GM13976 (cell line): ENCODE data around the gene CD276.

Experiments
- DNase-seq: peaks from one replicate; pipeline ENCODE4 v3.0.0; 2012; ENCODE audit warnings: low spot score
- in situ Hi-C: fragments of 300-500 bp; cut with MboI; formaldehyde crosslinking; loops from one replicate; pipeline ENCODE4 v1.12.0; 2022; ENCODE audit warnings: low sequenced_read_pairs, mixed read lengths, inconsistent platforms; ENCODE audit not compliant: unreplicated experiment
- TF ChIP-seq, protein P1 (sequence below): IDR thresholded peaks from 2 replicates; pipeline ENCODE4 v1.5.1; 2012; ENCODE audit warnings: borderline replicate concordance, mild to moderate bottlenecking; ENCODE audit not compliant: insufficient read depth; ENCODE audit errors: extremely low read depth, missing control alignments, control extremely low read depth

CD276 gene

DNA sequence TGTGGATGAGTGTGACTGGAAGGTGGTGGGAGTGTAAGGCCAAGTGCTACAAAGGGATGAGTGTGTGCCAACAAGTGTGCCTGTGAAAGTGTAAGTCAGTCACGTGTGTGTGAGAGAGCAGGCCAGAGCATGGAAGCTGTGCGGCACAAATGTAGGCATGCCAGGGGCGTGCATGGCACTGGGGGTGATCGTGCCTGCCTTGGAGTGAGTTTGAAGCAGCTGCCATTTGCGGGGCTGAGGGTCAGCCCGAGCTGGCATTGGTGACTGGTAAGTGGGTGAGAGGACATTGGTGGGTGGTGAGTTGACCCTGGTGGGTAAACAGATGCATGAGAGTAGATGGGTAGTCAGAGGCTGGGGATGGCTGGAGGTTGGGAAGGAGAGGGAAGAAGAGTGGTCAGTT, 24.5 kb downstream of the CD276 start:
- no peak for DNase-seq
- TF ChIP-seq, protein P1, sequence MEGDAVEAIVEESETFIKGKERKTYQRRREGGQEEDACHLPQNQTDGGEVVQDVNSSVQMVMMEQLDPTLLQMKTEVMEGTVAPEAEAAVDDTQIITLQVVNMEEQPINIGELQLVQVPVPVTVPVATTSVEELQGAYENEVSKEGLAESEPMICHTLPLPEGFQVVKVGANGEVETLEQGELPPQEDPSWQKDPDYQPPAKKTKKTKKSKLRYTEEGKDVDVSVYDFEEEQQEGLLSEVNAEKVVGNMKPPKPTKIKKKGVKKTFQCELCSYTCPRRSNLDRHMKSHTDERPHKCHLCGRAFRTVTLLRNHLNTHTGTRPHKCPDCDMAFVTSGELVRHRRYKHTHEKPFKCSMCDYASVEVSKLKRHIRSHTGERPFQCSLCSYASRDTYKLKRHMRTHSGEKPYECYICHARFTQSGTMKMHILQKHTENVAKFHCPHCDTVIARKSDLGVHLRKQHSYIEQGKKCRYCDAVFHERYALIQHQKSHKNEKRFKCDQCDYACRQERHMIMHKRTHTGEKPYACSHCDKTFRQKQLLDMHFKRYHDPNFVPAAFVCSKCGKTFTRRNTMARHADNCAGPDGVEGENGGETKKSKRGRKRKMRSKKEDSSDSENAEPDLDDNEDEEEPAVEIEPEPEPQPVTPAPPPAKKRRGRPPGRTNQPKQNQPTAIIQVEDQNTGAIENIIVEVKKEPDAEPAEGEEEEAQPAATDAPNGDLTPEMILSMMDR = no peak
- in situ Hi-C loops = no loop called here

DNA sequence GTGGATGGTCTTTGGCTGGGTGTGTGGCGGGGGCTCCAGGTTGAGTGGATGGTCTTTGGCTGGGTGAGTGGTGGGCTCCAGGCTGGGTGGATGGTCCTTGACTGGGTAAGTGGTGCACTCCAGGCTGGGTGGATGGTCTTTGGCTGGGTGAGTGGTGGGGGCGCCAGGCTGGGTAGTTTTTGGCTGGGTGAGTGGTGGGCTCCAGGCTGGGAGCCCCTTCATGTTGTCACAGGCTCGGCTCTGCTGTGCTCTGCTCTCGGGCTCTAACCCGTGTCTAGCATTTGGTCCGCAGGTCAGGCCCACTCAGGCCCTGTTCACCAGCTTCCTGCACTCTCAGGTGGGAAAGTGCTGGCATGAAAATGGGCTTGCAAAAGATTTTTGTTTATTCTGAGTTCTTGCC, 25.1 kb downstream of the CD276 start:
- in situ Hi-C loops = no loop called here
- TF ChIP-seq, protein P1 = no peak
- no peak for DNase-seq

DNA sequence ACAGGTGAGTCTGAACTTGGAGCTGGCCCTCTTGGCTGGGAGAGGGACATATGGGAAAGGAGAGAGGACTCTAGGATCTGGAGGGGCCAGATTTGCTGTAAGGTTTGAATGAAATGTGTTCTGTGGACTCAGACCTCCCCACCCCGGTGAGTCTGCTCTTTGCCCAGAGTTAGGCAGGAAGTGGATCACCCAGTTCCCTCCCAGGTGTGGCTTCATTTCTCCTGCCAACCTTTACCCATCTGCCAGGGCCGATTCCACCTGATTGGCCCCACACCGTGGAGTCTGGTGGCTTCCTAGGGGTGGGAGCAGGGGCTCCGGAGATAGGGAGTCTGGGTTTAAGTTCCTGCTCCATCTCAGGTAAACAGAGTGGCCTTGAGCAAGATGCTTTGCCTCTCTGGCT, 25.5 kb downstream of the CD276 start:
- in situ Hi-C loops = no loop called here
- DNase-seq = no peak

DNA sequence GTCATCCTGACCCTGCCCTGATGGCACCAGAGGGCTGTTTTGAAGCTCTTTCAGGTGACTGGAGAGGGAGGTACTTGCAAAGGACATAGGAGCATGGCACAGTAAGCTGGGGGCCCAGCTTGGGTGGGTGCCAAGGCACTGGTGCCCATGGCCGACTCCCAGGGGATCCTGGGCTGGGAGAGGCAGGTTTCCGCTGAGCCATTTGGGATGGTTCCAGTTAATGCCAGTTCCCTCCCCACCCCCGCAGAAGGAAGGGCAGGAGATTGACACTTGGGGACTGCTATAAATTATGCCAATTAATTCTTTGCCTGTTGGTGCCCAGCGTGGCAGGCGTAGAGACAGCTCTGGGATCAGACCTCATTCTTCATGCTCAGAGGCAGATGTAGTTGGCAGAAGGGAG, 26.1 kb downstream of the CD276 start:
- no peak for DNase-seq
- TF ChIP-seq, protein P1 = no peak
- in situ Hi-C loops = no loop called here

More for the DNA sequence above, 25.5 kb downstream of the CD276 start:
- TF ChIP-seq, protein P1 = no peak

DNA sequence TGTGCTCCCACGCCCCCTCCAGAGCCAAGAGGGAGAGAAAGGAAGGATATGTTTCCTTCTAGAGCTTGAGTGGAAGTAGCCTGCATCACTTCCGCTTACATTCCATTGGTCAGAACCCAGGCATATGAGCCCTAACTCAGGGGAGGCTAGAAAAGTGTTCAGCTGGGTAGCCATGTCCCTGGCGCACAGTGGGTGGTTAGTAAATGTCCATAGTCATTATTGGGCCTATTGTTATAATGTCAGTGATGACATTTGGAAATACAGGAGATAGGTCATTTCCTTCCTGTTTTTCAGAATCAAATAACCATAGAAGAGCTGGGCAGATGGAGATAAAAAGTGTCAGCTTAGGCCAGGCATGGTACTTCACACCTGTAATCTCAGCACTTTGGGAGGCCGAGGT, 27.3 kb downstream of the CD276 start:
- no peak for DNase-seq
- in situ Hi-C loops = no loop called here
- TF ChIP-seq, protein P1 = no peak

DNA sequence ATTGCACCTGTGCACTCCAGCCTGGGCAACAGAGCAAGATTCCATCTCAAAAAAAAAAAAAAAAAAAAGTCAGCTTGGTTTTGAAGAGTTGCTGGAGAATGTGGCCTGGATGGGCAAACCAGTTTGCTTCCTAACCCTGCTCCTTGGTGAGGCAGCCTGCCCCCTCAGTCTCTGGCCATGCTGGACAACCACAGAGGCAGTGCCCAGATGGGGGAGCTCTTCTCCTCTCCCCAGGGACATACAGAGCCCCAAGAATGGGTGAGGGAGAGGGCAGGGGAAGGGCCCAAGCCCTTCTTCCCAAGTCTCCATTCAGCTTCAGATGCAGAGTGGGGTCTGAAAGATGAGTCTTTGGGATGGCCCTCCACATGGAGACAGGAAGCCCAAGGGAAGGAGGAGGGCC, 27.9 kb downstream of the CD276 start:
- no peak for DNase-seq
- in situ Hi-C loops = no loop called here
- TF ChIP-seq, protein P1 = no peak
